Fibroblast of lung (primary cell): ENCODE measurements around the gene SLX4.

ENCODE experiments used
- CTCF ChIP-seq, 2 donors: IDR thresholded peaks in 1 of 2; conservative IDR thresholded peaks in 1 of 2; 1 replicate in 1 of 2; 2 replicates in 1 of 2; pipeline ENCODE4 v1.5.1; 2011 to 2012; ENCODE audit warnings: low read length in 2 of 2, control low read depth in 1 of 2, inconsistent platforms in 1 of 2, low read depth in 1 of 2, mild to moderate bottlenecking in 1 of 2
- EZH2 ChIP-seq: IDR thresholded peaks from 2 replicates; pipeline ENCODE4 v1.5.1; 2012; ENCODE audit warnings: low read length, control low read depth, mild to moderate bottlenecking; ENCODE audit errors: missing control alignments

DNA sequence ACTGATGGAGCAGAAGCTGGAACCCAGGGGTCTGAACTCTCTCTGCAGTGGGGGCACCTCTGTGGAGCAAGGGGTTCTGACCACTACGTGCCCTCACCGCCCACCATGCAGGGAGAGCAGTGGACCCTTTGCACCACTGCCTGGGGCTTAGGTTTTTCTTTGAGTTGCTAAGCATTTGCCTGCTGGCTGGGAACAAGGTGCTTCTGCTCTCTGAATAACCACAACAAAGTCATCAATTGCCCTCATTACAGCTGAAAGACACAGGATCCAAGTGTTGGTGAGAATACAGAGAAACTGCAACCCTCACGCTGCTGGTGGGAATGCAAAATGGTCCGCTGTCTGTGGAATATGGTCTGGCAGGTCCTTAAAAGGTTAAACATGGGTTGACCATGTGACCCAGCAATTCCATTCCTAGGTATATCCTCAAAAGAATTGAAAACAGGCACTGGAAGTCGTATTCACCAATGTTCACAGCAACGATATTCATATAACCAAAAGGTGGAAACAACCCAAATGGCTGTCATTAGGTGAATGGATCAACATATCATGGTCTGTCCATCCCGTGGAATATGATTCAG, 57.0 kb downstream of the SLX4 start:
- TF ChIP-seq CTCF (conservative IDR thresholded peaks at IDR 0.05 in 1 of 2, IDR thresholded peaks at IDR 0.05 in 1 of 2; ENCODE audit: low read depth in 1 of 2, low read length in 2 of 2): no peak
- no peak for TF ChIP-seq EZH2
